Endothelial cell of umbilical vein (primary cell): Measurements from ENCODE around the gene ATP10B. TPM values are rescaled to one million over a fixed set of nuclear protein-coding genes. Genes with fewer than 3 reads are reported as not detected.

ENCODE experiments used
- BruUV-seq: library from RNA; stranded (reverse); fragments of 400-500 nt; replicated peaks from 2 replicates; lab custom pipeline; 2021; lab: Mats Ljungman, UMichigan
- CTCF ChIA-PET: fragments of 300-600, 350-600 bp; sonication (Branson Sonifier 250); formaldehyde crosslinking; loops from one replicate; lab custom pipeline; 2021; ENCODE audit warnings: antibody characterized with exemption, inconsistent platforms; lab: Charles Lee
- POLR2A ChIA-PET: fragments of 300-600, 350-600 bp; sonication (Branson Sonifier 250); formaldehyde crosslinking; loops from one replicate; lab custom pipeline; 2021; ENCODE audit warnings: antibody characterized with exemption, inconsistent platforms; lab: Charles Lee
- DNase-seq: peaks from one replicate; pipeline ENCODE4 v3.0.0-alpha.2; 2011; ENCODE audit warnings: low read depth, low spot score
- FAIRE-seq: peaks from 2 replicates; lab custom pipeline; 2011; peaks lifted over from hg19 to GRCh38; lab: Jason Lieb, UNC
- H2AFZ ChIP-seq: 2 replicates; pipeline ENCODE4 v1.6.0; 2012; ENCODE audit warnings: low read depth, low read length, control low read depth, inconsistent platforms
- H3K27ac ChIP-seq: 2 replicates; pipeline ENCODE4 v1.5.1; 2011; ENCODE audit warnings: low read depth, mild to moderate bottlenecking, control low read depth, low read length, moderate library complexity; ENCODE audit not compliant: insufficient read depth
- H3K27me3 ChIP-seq, 2 experiments: 2 replicates each; pipeline versions ENCODE4 v1.6.0 to v1.6.1; 2011; ENCODE audit warnings: low read length in 2 of 2, mixed read lengths in 1 of 2; ENCODE audit not compliant: control insufficient read depth in 2 of 2, insufficient read depth in 2 of 2
- H3K36me3 ChIP-seq, 2 experiments: 2 replicates in 1 of 2; 3 replicates in 1 of 2; pipeline ENCODE4 v1.5.1; 2011; ENCODE audit warnings: low read length in 2 of 2, mild to moderate bottlenecking in 1 of 2, moderate library complexity in 1 of 2; ENCODE audit not compliant: control insufficient read depth in 2 of 2, insufficient read depth in 2 of 2; ENCODE audit errors: extremely low read depth in 1 of 2
- H3K4me1 ChIP-seq: 3 replicates; pipeline ENCODE4 v1.5.1; 2011; ENCODE audit warnings: mild to moderate bottlenecking, low read length; ENCODE audit not compliant: control insufficient read depth, insufficient read depth; ENCODE audit errors: extremely low read depth
- H3K4me2 ChIP-seq: 2 replicates; pipeline ENCODE4 v1.6.1; 2011; ENCODE audit warnings: low read length, control low read depth, mixed read lengths; ENCODE audit not compliant: insufficient read depth
- H3K4me3 ChIP-seq, 3 experiments: fragments of 200-600 bp in 1 of 3; sonication (generic), shearing (Covaris generic) in 1 of 3; replicated peaks in 1 of 3; 2 replicates each; pipeline ENCODE4 v1.5.1; 2011 to 2016; ENCODE audit warnings: control low read depth in 3 of 3, low read length in 3 of 3, mild to moderate bottlenecking in 2 of 3, inconsistent platforms in 1 of 3, low read depth in 1 of 3, moderate library complexity in 1 of 3; ENCODE audit not compliant: insufficient read depth in 1 of 3
- H3K79me2 ChIP-seq: 2 replicates; pipeline ENCODE4 v1.6.0; 2012; ENCODE audit warnings: low read length, inconsistent platforms; ENCODE audit not compliant: control insufficient read depth, insufficient read depth
- H3K9ac ChIP-seq: replicated peaks from 2 replicates; pipeline ENCODE3; 2011; ENCODE audit warnings: low read length, control low read depth; ENCODE audit not compliant: insufficient read depth; ENCODE audit errors: extremely low read depth
- H3K9me1 ChIP-seq: replicated peaks from 3 replicates; pipeline ENCODE4 v1.6.0; 2011; ENCODE audit warnings: mild to moderate bottlenecking, low read length; ENCODE audit not compliant: control insufficient read depth, insufficient read depth; ENCODE audit errors: extremely low read depth
- H3K9me3 ChIP-seq: replicated peaks from 2 replicates; pipeline ENCODE4 v1.5.1; 2012; ENCODE audit warnings: low read length, inconsistent platforms; ENCODE audit not compliant: control insufficient read depth, insufficient read depth
- H4K20me1 ChIP-seq: replicated peaks from 2 replicates; pipeline ENCODE3; 2011; ENCODE audit warnings: mild to moderate bottlenecking, low read length; ENCODE audit not compliant: control insufficient read depth, insufficient read depth; ENCODE audit errors: extremely low read depth
- EZH2 ChIP-seq: IDR thresholded peaks from 2 replicates; pipeline ENCODE4 v1.6.1; 2012; ENCODE audit warnings: borderline replicate concordance, low read depth, mild to moderate bottlenecking, moderate library complexity, low read length, inconsistent platforms; ENCODE audit not compliant: severe bottlenecking
- FOS ChIP-seq: IDR thresholded peaks from 2 replicates; pipeline ENCODE4 v1.6.1; 2011; ENCODE audit warnings: mild to moderate bottlenecking, low read length, moderate library complexity, borderline replicate concordance; ENCODE audit not compliant: insufficient read depth
- GATA2 ChIP-seq: IDR thresholded peaks from 2 replicates; pipeline ENCODE4 v1.7.0; 2011; ENCODE audit warnings: low read depth, mild to moderate bottlenecking, moderate library complexity, mixed read lengths, low read length; ENCODE audit not compliant: insufficient read length, insufficient read depth
- JUN ChIP-seq: IDR thresholded peaks from 2 replicates; pipeline ENCODE4 v1.6.1; 2011; ENCODE audit warnings: borderline replicate concordance, low read depth; ENCODE audit not compliant: insufficient read length, insufficient read depth
- MYC ChIP-seq: IDR thresholded peaks from one replicate; pipeline ENCODE4 v1.6.1; 2011; ENCODE audit warnings: mild to moderate bottlenecking, low read depth, low read length
- POLR2A ChIP-seq: IDR thresholded peaks from 2 replicates; pipeline ENCODE4 v1.6.1; 2012; ENCODE audit warnings: low read depth, mild to moderate bottlenecking, control low read depth, low read length
- POLR2AphosphoS5 ChIP-seq: IDR thresholded peaks from 2 replicates; pipeline ENCODE4 v1.6.1; 2012; ENCODE audit warnings: low read depth, mild to moderate bottlenecking, control low read depth, low read length, moderate library complexity; ENCODE audit not compliant: insufficient read depth
- dilution Hi-C: fragments of 300-500 bp; cut with MboI; formaldehyde crosslinking; loops from one replicate; pipeline ENCODE4 v1.15.0; 2019; ENCODE audit warnings: low sequenced_read_pairs; ENCODE audit not compliant: extremely low pct_ligation_motif_present
- intact Hi-C: fragments of 100-400 bp; cut with micrococcal nuclease; formaldehyde crosslinking; loops from one replicate; pipeline ENCODE4 v1.10.0; 2022
- polyA plus RNA-seq, 4 experiments: library from polyadenylated mRNA; depleted of rRNA in 3 of 4; stranded (reverse) in 3 of 4; unstranded in 1 of 4; fragments of >200 nt; gene quantifications; 2 replicates each; pipeline versions ENCODE4 v1.2.1 to v1.2.3, GENCODE V29; 2011 to 2012; ENCODE audit warnings: missing spikeins in 1 of 4
- total RNA-seq: library from RNA; stranded (reverse); gene quantifications from 2 replicates; pipeline ENCODE4 v1.2.3, GENCODE V29; 2021
- TF ChIP-seq, protein P1 (sequence below), 2 donors: IDR thresholded peaks; 1 replicate in 1 of 2; 2 replicates in 1 of 2; pipeline ENCODE4 v1.5.1; 2011; ENCODE audit warnings: low read length in 2 of 2, mild to moderate bottlenecking in 2 of 2, moderate library complexity in 2 of 2, control low read depth in 1 of 2, inconsistent platforms in 1 of 2, low read depth in 1 of 2; ENCODE audit not compliant: insufficient read depth in 1 of 2; ENCODE audit errors: extremely low read depth in 1 of 2
- TF ChIP-seq, protein P2 (sequence below): IDR thresholded peaks from 2 replicates; pipeline ENCODE4 v1.6.1; 2011; ENCODE audit not compliant: insufficient read depth, insufficient read length

Gene ATP10B
- total and polyA plus RNA-seq, 2 donors (not counting 3 experiments of a cell fraction or from before 2014, with no cell fraction given) = not detected

DNA sequence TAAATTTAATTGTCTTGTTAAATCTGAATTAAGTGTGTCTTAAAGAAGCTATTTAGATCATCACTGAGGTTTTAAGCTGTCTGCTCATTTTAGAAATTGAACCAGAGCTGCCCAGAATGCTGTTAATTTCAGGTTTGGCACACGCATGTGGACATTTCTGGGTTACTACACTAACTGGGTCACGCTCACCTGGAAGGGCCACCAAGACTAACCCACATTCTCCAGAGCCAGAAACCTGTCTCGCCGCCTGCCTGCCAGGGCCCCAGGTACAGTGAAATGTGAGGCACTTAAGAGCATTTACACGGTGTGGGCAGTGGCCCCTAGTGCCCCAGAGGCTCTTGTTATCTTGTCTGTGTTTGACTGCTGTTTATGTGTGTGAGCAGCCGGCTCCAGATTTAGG lies 46.6 kb downstream of the ATP10B start:
- dilution Hi-C loops = no loop called here
- intact Hi-C loops = no loop called here
- Histone ChIP-seq H3K4me1 (no peaks in the 10 kb centered on the region), H4K20me1 (no peaks in the 10 kb centered on the region), H3K36me3 (no peaks in the 10 kb centered on the region), H3K9me3 (peaks cover 2% of the 10 kb centered on the region), H3K9me1 (no peaks in the 10 kb centered on the region), H2AFZ (no peak overlapping the region), H3K9ac (no peak overlapping the region), H3K4me2 (no peak overlapping the region), H3K4me3 (no peak overlapping the region), H3K27me3 (no peaks in the 10 kb centered on the region), H3K27ac (no peak overlapping the region), H3K79me2 (no peaks in the 10 kb centered on the region)
- no peak for DNase-seq
- FAIRE-seq = no peak
- no TSS peak for BruUV-seq
- ChIA-PET CTCF (no interaction called here), POLR2A (no interaction called here)
- TF ChIP-seq GATA2 (no peak), JUN (no peak), MYC (no peak), POLR2A (no peak), POLR2AphosphoS5 (no peak), EZH2 (no peak), FOS (no peak)
- TF ChIP-seq, protein P1, sequence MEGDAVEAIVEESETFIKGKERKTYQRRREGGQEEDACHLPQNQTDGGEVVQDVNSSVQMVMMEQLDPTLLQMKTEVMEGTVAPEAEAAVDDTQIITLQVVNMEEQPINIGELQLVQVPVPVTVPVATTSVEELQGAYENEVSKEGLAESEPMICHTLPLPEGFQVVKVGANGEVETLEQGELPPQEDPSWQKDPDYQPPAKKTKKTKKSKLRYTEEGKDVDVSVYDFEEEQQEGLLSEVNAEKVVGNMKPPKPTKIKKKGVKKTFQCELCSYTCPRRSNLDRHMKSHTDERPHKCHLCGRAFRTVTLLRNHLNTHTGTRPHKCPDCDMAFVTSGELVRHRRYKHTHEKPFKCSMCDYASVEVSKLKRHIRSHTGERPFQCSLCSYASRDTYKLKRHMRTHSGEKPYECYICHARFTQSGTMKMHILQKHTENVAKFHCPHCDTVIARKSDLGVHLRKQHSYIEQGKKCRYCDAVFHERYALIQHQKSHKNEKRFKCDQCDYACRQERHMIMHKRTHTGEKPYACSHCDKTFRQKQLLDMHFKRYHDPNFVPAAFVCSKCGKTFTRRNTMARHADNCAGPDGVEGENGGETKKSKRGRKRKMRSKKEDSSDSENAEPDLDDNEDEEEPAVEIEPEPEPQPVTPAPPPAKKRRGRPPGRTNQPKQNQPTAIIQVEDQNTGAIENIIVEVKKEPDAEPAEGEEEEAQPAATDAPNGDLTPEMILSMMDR (IDR thresholded peaks at IDR 0.05; ENCODE audit: extremely low read depth in 1 of 2, insufficient read depth in 1 of 2, low read depth in 1 of 2, low read length in 2 of 2) = no peak
- TF ChIP-seq, protein P2, sequence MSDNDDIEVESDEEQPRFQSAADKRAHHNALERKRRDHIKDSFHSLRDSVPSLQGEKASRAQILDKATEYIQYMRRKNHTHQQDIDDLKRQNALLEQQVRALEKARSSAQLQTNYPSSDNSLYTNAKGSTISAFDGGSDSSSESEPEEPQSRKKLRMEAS = no peak
